WTC11 (cell line): ENCODE measurements around the gene FGF18. TPM values are rescaled to one million over a fixed set of nuclear protein-coding genes. Genes with fewer than 3 reads are reported as not detected.
"Not testable (repeated sequence)": the region's sequence is repeated elsewhere in the genome, so short reads cannot be mapped to it uniquely, and the experiment has no call there.

ENCODE experiments used
- ATAC-seq: fragments of 200-7000 bp; cut with Tn5 transposase; 2 replicates; pipeline ENCODE4 v1.10.0; 2021; ENCODE audit warnings: mild to moderate bottlenecking, moderate library complexity
- CTCF ChIA-PET: fragments of 300-600 bp; sonication (Branson Sonifier 250); formaldehyde crosslinking; loops from one replicate; lab custom pipeline; 2021; ENCODE audit warnings: antibody characterized with exemption; lab: Charles Lee
- POLR2A ChIA-PET: fragments of 350-600 bp; sonication (Branson Sonifier 250); formaldehyde crosslinking; loops from one replicate; lab custom pipeline; 2021; ENCODE audit warnings: antibody characterized with exemption; lab: Charles Lee
- DNase-seq: peaks from one replicate; pipeline ENCODE4 v3.0.0; 2021; ENCODE audit warnings: low spot score
- H3K27ac Mint-ChIP-seq: 2 replicates; pipeline ENCODE4 v1.8.0; 2021; ENCODE audit warnings: mixed read lengths
- H3K27me3 Mint-ChIP-seq: 2 replicates; pipeline ENCODE4 v1.8.0; 2021; ENCODE audit warnings: low read depth, mild to moderate bottlenecking, moderate library complexity, mixed read lengths
- H3K36me3 Mint-ChIP-seq: 2 replicates; pipeline ENCODE4 v1.8.0; 2021; ENCODE audit warnings: mixed read lengths
- H3K4me1 Mint-ChIP-seq: 2 replicates; pipeline ENCODE4 v1.8.0; 2022; ENCODE audit warnings: mixed read lengths
- H3K4me3 Mint-ChIP-seq: 2 replicates; pipeline ENCODE4 v1.8.0; 2021; ENCODE audit warnings: mild to moderate bottlenecking, moderate library complexity, mixed read lengths
- H3K9me3 Mint-ChIP-seq: 2 replicates; pipeline ENCODE4 v1.8.0; 2021; ENCODE audit warnings: mixed read lengths
- AR ChIP-seq: fragments of 250-450 bp; sonication (Bioruptor Pico); IDR thresholded peaks from 2 replicates; pipeline ENCODE4 v1.9.0; 2021; ENCODE audit warnings: mild to moderate bottlenecking
- CREB1 ChIP-seq: sonication (generic); formaldehyde crosslinking; IDR thresholded peaks from 2 replicates; pipeline ENCODE4 v1.8.0; 2023; ENCODE audit warnings: mild to moderate bottlenecking, missing genetic modification reagents
- E2F5 ChIP-seq: sonication (generic); formaldehyde crosslinking; IDR thresholded peaks from 2 replicates; pipeline ENCODE4 v1.8.1; 2022; ENCODE audit warnings: mild to moderate bottlenecking, moderate library complexity, missing genetic modification reagents
- EMX1 ChIP-seq: fragments of 250-450 bp; sonication (Bioruptor Pico); IDR thresholded peaks from 2 replicates; pipeline ENCODE4 v1.8.0; 2021; ENCODE audit warnings: mild to moderate bottlenecking
- ESRRA ChIP-seq: sonication (generic); formaldehyde crosslinking; IDR thresholded peaks from 2 replicates; pipeline ENCODE4 v1.8.1; 2022; ENCODE audit warnings: mild to moderate bottlenecking, missing genetic modification reagents, borderline replicate concordance
- GTF2I ChIP-seq: fragments of 250-450 bp; sonication (Bioruptor Pico); conservative IDR thresholded peaks from 2 replicates; pipeline ENCODE4 v1.4.0; 2021; ENCODE audit warnings: mild to moderate bottlenecking
- JAZF1 ChIP-seq: fragments of 250-450 bp; sonication (Bioruptor Pico); IDR thresholded peaks from 2 replicates; pipeline ENCODE4 v1.9.0; 2021; ENCODE audit warnings: moderate library complexity, mild to moderate bottlenecking, inconsistent platforms
- KAT7 ChIP-seq: sonication (generic); formaldehyde crosslinking; IDR thresholded peaks from 2 replicates; pipeline ENCODE4 v1.8.1; 2023; ENCODE audit warnings: missing genetic modification reagents, mild to moderate bottlenecking, borderline replicate concordance
- NFE2L1 ChIP-seq: sonication (generic); formaldehyde crosslinking; IDR thresholded peaks from 2 replicates; pipeline ENCODE4 v1.8.1; 2023; ENCODE audit warnings: missing genetic modification reagents
- NFYB ChIP-seq: sonication (generic); formaldehyde crosslinking; conservative IDR thresholded peaks from 2 replicates; pipeline ENCODE4 v1.8.0; 2022; ENCODE audit warnings: low read depth, missing genetic modification reagents
- NR3C1 ChIP-seq: sonication (generic); formaldehyde crosslinking; conservative IDR thresholded peaks from 2 replicates; pipeline ENCODE4 v1.8.1; 2023; ENCODE audit warnings: low read depth, mild to moderate bottlenecking, missing genetic modification reagents
- SOX15 ChIP-seq: fragments of 250-450 bp; sonication (Bioruptor Pico); IDR thresholded peaks from 2 replicates; pipeline ENCODE4 v1.9.0; 2021; ENCODE audit warnings: mild to moderate bottlenecking
- TCF7 ChIP-seq: sonication (generic); formaldehyde crosslinking; IDR thresholded peaks from 2 replicates; pipeline ENCODE4 v1.8.0; 2022; ENCODE audit warnings: mild to moderate bottlenecking, low read depth, missing genetic modification reagents, moderate library complexity
- TEAD1 ChIP-seq: sonication (generic); formaldehyde crosslinking; IDR thresholded peaks from 2 replicates; pipeline ENCODE4 v1.8.0; 2022; ENCODE audit warnings: mild to moderate bottlenecking, missing genetic modification reagents
- ZNF512 ChIP-seq: sonication (generic); formaldehyde crosslinking; IDR thresholded peaks from 2 replicates; pipeline ENCODE4 v1.8.1; 2022; ENCODE audit warnings: missing genetic modification reagents, borderline replicate concordance
- total RNA-seq: library from RNA; stranded (reverse); gene quantifications from 3 replicates; pipeline ENCODE4 v1.2.3, GENCODE V29; 2021
- TF ChIP-seq, protein P1 (sequence below): sonication (generic); formaldehyde crosslinking; conservative IDR thresholded peaks from 2 replicates; pipeline ENCODE4 v1.8.1; 2023; ENCODE audit warnings: mild to moderate bottlenecking, low read depth, missing genetic modification reagents, moderate library complexity
- TF ChIP-seq, protein P2 (sequence below): fragments of 250-450 bp; sonication (Bioruptor Pico); IDR thresholded peaks from 2 replicates; pipeline ENCODE4 v1.9.0; 2021; ENCODE audit warnings: moderate library complexity, mild to moderate bottlenecking, inconsistent platforms, borderline replicate concordance
- TF ChIP-seq, protein P3 (sequence below): sonication (generic); formaldehyde crosslinking; IDR thresholded peaks from 2 replicates; pipeline ENCODE4 v1.8.1; 2023; ENCODE audit warnings: mild to moderate bottlenecking, missing genetic modification reagents, moderate library complexity

The FGF18 gene
- total RNA-seq, 1 experiment from 2014 or later, result 0.72 TPM

GRCh38 chr5:171397190-171397589 lies 22.3 kb upstream of the FGF18 start:
- no peak for TF ChIP-seq EMX1 (CRISPR knock-in tag)
- no peak for TF ChIP-seq TEAD1 (CRISPR knock-in tag)
- TF ChIP-seq, protein P1, sequence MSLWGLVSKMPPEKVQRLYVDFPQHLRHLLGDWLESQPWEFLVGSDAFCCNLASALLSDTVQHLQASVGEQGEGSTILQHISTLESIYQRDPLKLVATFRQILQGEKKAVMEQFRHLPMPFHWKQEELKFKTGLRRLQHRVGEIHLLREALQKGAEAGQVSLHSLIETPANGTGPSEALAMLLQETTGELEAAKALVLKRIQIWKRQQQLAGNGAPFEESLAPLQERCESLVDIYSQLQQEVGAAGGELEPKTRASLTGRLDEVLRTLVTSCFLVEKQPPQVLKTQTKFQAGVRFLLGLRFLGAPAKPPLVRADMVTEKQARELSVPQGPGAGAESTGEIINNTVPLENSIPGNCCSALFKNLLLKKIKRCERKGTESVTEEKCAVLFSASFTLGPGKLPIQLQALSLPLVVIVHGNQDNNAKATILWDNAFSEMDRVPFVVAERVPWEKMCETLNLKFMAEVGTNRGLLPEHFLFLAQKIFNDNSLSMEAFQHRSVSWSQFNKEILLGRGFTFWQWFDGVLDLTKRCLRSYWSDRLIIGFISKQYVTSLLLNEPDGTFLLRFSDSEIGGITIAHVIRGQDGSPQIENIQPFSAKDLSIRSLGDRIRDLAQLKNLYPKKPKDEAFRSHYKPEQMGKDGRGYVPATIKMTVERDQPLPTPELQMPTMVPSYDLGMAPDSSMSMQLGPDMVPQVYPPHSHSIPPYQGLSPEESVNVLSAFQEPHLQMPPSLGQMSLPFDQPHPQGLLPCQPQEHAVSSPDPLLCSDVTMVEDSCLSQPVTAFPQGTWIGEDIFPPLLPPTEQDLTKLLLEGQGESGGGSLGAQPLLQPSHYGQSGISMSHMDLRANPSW (CRISPR knock-in tag), result no peak
- TF ChIP-seq NFE2L1, result no peak
- TF ChIP-seq SOX15, result no peak
- no peak for TF ChIP-seq NFYB (CRISPR knock-in tag)
- TF ChIP-seq NR3C1 (CRISPR knock-in tag), result no peak
- H3K27ac Mint-ChIP-seq, result no peak overlapping the region; the same call in 1 of the 2 replicates
- peaks cover 95% of the 10 kb centered on the region for H3K36me3 Mint-ChIP-seq
- peaks cover 4% of the 10 kb centered on the region; the same call in 1 of the 2 replicates for H3K9me3 Mint-ChIP-seq
- ChIA-PET CTCF (no interaction called here), POLR2A (no interaction called here)
- H3K4me3 Mint-ChIP-seq, result peak overlapping the region; percentile 43; the same call in 1 of the 2 replicates
- DNase-seq (no peak), ATAC-seq (no peak)
- peaks cover 72% of the 10 kb centered on the region for H3K4me1 Mint-ChIP-seq
- H3K27me3 Mint-ChIP-seq, result no peaks in the 10 kb centered on the region

DNA sequence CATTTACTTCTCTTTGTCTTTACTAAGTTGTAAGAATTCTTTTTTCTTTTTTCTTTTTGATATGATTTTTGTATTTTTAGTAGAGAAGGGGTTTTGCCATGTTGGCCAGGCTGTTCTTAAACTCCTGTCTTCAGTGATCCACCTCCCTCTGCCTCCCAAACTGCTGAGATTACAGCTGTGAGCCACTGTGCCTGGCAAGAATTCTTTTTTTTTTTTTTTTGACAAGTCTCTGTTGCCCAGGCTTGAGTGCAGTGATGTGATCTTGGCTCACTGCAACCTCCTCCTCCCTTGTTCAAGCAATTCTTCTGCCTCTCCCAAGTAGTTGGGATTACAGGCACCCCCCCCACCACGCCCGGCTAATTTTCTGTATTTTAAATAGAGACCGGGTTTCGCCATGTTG lies 21.8 kb upstream of the FGF18 start:
- ChIA-PET CTCF (no interaction called here), POLR2A (no interaction called here)
- no peak overlapping the region for H3K27ac Mint-ChIP-seq
- peak overlapping the region; percentile 18; the same call in 1 of the 2 replicates for H3K4me3 Mint-ChIP-seq
- H3K27me3 Mint-ChIP-seq, result no peaks in the 10 kb centered on the region
- no peak for TF ChIP-seq GTF2I
- no peak for TF ChIP-seq E2F5 (CRISPR knock-in tag)
- TF ChIP-seq, protein P2, sequence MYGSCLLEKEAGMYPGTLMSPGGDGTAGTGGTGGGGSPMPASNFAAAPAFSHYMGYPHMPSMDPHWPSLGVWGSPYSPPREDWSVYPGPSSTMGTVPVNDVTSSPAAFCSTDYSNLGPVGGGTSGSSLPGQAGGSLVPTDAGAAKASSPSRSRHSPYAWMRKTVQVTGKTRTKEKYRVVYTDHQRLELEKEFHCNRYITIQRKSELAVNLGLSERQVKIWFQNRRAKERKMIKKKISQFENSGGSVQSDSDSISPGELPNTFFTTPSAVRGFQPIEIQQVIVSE, result no peak
- TF ChIP-seq NR3C1 (CRISPR knock-in tag), result no peak
- no peak for ATAC-seq
- no peak for DNase-seq
- H3K36me3 Mint-ChIP-seq, result peaks cover 93% of the 10 kb centered on the region
- H3K4me1 Mint-ChIP-seq, result peaks cover 69% of the 10 kb centered on the region
- H3K9me3 Mint-ChIP-seq, result peaks cover 4% of the 10 kb centered on the region; the same call in 1 of the 2 replicates

DNA sequence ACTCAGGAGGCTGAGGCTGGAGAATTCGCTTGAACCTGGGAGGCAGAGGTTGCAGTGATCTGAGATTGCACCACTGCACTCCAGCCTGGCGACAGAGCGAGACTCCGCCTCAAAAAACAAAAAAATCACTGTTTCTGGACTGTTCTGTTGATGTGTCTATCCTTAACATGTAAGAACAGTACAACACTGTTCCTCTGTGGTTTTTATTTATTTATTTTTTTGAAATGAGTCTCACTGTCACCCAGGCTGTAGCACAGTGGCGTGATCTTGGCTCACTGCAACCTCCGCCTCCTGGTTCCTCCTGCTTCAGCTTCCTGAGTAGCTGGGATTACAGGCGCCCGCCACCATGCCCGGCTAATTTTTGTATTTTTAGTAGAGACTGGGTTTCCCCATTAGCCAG lies 20.8 kb upstream of the FGF18 start:
- Mint-ChIP-seq H3K36me3 (peaks cover 84% of the 10 kb centered on the region), H3K4me3 (peak overlapping the region; percentile 25; the same call in 1 of the 2 replicates), H3K27ac (peak overlapping the region; percentile 78; the same call in 1 of the 2 replicates), H3K4me1 (peaks cover 60% of the 10 kb centered on the region)
- CTCF ChIA-PET, POLR2A ChIA-PET, DNase-seq, H3K9me3 Mint-ChIP-seq, ATAC-seq, H3K27me3 Mint-ChIP-seq: not testable (repeated sequence)

DNA sequence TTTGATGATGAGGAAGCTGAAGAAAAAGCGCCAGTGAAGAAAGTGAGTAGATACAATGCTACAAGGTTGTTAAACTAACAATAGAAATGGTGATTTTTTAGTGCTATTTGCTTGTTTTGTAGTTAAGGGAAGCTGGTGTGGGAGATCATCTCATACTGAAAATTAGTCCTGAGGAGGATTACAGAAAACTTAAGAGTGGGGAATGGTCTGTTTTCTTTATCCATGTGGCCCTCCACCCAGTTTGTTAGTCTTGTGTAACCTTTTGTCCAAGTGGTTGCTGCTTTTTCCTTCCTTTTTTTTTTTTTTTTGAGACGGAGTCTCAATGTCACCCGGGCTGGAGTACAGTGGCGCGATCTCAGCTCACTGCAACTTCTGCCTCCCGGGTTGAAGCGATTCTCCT lies 19.3 kb upstream of the FGF18 start:
- Mint-ChIP-seq H3K36me3 (peaks cover 77% of the 10 kb centered on the region), H3K4me1 (peaks cover 52% of the 10 kb centered on the region), H3K27ac (peak overlapping the region; percentile 71)

More for the DNA sequence above, 19.3 kb upstream of the FGF18 start:
- Mint-ChIP-seq H3K4me3 (no peak overlapping the region), H3K9me3 (peaks cover 4% of the 10 kb centered on the region; the same call in 1 of the 2 replicates), H3K27me3 (no peaks in the 10 kb centered on the region)
- no peak for DNase-seq
- ATAC-seq, result no peak
- ChIA-PET POLR2A (interaction anchor here (0.7 to 0.9 kb wide), 2 partner anchors 11 to 555 kb away, joined by 3 read pairs; no protein-coding TSS in a partner anchor), CTCF (interaction anchor here (0.6 kb wide), 1 partner anchor 531 kb away, joined by 4 read pairs; no protein-coding TSS in a partner anchor)
- TF ChIP-seq AR (CRISPR knock-in tag) (no peak), E2F5 (CRISPR knock-in tag) (no peak), ZNF512 (CRISPR knock-in tag) (no peak), JAZF1 (CRISPR knock-in tag) (no peak), NR3C1 (CRISPR knock-in tag) (no peak), ESRRA (CRISPR knock-in tag) (no peak), CREB1 (CRISPR knock-in tag) (no peak), KAT7 (CRISPR knock-in tag) (no peak), SOX15 (no peak), TCF7 (CRISPR knock-in tag) (no peak), EMX1 (CRISPR knock-in tag) (no peak)
- TF ChIP-seq, protein P3, sequence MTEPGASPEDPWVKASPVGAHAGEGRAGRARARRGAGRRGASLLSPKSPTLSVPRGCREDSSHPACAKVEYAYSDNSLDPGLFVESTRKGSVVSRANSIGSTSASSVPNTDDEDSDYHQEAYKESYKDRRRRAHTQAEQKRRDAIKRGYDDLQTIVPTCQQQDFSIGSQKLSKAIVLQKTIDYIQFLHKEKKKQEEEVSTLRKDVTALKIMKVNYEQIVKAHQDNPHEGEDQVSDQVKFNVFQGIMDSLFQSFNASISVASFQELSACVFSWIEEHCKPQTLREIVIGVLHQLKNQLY (CRISPR knock-in tag), result no peak
